DMS 273 (cell line): ENCODE data around the gene SNAPC1.

Experiments used
- DNase-seq: peaks from one replicate; lab custom pipeline; 2025; ENCODE audit not compliant: unreplicated experiment; lab: John Stamatoyannopoulos, UW

The SNAPC1 gene

GRCh38 chr14:61811882-61812346, 49.7 kb downstream of the SNAPC1 start:
- DNase-seq, result no peak

- peak; percentile 79 for DNase-seq
These were observed 50.3 kb downstream of the SNAPC1 start, which contains the start of gene SYT16 for GRCh38 chr14:61812347-61813095. Gene SYT16 (plus strand): TSS chr14:61812703.

GRCh38 chr14:61813096-61813606, 50.9 kb downstream of the SNAPC1 start:
- DNase-seq, result peak; percentile 57

- no peak for DNase-seq
These were observed 60.2 kb downstream of the SNAPC1 start for GRCh38 chr14:61822458-61822857.

GRCh38 chr14:61832783-61833182, 70.6 kb downstream of the SNAPC1 start:
- no peak for DNase-seq

GRCh38 chr14:61836184-61836583, 74.0 kb downstream of the SNAPC1 start:
- no peak for DNase-seq

GRCh38 chr14:61836807-61837206, 74.6 kb downstream of the SNAPC1 start:
- DNase-seq, result no peak

GRCh38 chr14:61837336-61838229, 75.4 kb downstream of the SNAPC1 start:
- peak; percentile 89 for DNase-seq

GRCh38 chr14:61838661-61839245, 76.5 kb downstream of the SNAPC1 start:
- no peak for DNase-seq

GRCh38 chr14:61839507-61839906, 77.3 kb downstream of the SNAPC1 start:
- DNase-seq, result no peak

GRCh38 chr14:61841145-61841544, 78.9 kb downstream of the SNAPC1 start:
- DNase-seq, result peak; percentile 35
